ENCODE data around the gene BTBD16.

The BTBD16 gene

GRCh38 chr10:122271076-122271475 lies at the start of gene BTBD16:
Gene BTBD16 (plus strand): TSS chr10:122271296. CDS start chr10:122275082, 3,786 bp downstream.
- DNase-seq (ENCODE audit: low read depth in 3 of 3), result no peak

GRCh38 chr10:122221958-122222357 lies 49.1 kb upstream of the BTBD16 start:
- DNase-seq (ENCODE audit: low read depth in 3 of 3), result no peak

DNA sequence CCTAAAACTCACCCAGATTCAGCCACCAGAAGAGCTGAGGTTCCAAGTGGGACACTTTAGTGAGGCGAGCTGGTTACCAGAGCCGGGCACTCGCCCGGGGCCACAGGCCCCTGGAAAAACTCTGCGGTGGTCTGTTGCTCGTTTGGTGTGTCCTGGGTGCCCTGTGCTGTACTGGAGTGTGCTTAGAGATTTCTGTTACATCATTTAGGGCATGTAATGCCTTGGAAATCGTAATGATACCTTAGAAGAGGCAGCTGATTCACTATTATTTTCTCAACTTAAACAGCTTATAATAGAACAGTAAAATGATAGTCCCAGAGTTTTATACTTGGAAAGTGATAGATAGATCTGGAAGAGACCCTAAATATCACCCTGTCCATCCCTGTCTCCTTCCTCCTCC lies 48.5 kb upstream of the BTBD16 start:
- DNase-seq (ENCODE audit: low read depth in 3 of 3), result no peak

DNA sequence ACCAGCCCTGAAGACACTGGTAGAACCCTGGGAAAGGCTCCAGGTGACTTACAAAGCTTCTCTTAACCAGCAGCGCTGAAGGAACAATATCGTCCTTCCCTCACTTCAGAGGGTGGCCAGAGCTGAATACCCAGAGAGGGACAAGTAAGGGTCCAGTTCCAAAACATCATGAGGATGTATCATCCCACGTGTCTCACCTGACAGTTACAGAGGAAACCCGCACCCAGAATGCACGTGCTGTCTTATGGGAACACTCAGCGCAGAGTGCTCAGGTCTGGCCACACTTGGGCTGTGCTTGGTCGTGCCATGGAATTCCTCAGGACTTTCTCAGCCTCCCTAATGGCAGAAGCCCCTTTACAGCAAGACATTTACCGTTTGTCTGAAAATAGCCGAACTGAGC lies 46.9 kb upstream of the BTBD16 start:
- no peak for DNase-seq (ENCODE audit: low read depth in 3 of 3)

GRCh38 chr10:122225330-122225729 lies 45.8 kb upstream of the BTBD16 start:
- no peak for DNase-seq (ENCODE audit: low read depth in 3 of 3)

- DNase-seq (ENCODE audit: low read depth in 3 of 3), result no peak
Observed at GRCh38 chr10:122227754-122228153, 43.3 kb upstream of the BTBD16 start.

- DNase-seq (ENCODE audit: low read depth in 3 of 3), result no peak
Observed at GRCh38 chr10:122229666-122230065, 41.4 kb upstream of the BTBD16 start.

GRCh38 chr10:122230222-122230621 lies 40.9 kb upstream of the BTBD16 start:
- no peak for DNase-seq (ENCODE audit: low read depth in 3 of 3)

DNA sequence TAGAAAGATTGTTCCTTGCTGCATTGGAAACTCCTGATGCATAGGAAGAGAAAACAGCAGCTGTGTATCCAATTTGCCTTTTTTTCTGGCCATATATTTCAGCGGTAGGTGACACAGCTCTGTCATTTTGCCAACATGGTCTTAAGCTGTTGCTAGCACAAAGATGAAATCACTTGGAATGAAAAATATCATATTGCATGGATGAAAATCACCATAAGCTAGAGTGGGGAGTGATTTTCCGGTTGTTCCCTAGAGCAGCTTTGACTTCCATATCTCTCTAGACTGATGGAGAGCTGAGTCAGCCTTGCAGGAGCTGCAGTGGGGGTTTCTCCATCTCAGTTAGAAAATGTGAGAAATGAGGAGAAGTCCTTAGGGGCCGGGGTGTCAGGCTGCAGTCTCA lies 38.3 kb upstream of the BTBD16 start:
- DNase-seq (ENCODE audit: low read depth in 3 of 3), result no peak

DNA sequence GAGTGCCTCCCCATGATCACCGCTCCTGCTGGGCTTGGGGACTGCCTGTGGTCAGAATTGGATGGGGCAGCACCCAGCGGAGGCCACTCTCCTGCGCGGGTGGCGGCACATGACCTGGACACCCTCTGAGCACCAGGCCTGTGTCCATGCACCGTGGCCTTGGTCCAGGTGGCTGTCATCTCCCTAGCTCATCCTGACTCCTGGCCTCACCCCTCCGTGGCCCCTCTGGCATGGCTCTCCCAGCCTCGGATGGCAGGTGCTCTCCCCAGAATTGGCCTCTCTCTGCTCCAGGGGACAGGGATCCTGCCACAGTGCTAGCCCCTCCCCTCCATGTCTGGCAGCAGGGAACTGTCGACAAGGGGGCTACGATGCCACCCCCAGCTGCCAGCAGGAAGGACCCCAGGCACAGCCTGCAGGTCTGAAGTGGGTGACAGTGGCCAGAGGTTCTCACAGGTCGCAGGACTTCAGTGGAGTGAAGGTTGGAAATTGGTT lies 37.2 kb upstream of the BTBD16 start:
- DNase-seq (ENCODE audit: low read depth in 3 of 3), result no peak

DNA sequence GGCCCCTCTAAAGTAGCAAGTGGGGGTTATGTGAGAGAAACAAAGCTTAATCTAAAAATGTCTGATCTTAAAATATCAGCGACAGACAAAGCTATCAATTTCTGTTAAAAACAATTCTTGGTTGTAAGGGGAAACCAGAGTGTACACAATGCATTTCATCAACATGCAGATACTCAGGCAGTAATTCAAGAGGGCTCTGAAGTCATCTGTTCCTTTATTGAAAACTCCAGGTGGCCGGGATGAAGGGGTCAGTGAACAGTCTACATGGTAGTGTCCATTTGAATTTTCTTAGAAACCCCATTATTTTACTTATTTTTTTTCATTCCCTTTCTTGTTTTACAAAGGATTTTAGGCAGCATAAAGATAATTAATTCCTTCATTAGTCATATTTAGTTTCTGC lies 36.7 kb upstream of the BTBD16 start:
- DNase-seq (ENCODE audit: low read depth in 3 of 3), result no peak

DNA sequence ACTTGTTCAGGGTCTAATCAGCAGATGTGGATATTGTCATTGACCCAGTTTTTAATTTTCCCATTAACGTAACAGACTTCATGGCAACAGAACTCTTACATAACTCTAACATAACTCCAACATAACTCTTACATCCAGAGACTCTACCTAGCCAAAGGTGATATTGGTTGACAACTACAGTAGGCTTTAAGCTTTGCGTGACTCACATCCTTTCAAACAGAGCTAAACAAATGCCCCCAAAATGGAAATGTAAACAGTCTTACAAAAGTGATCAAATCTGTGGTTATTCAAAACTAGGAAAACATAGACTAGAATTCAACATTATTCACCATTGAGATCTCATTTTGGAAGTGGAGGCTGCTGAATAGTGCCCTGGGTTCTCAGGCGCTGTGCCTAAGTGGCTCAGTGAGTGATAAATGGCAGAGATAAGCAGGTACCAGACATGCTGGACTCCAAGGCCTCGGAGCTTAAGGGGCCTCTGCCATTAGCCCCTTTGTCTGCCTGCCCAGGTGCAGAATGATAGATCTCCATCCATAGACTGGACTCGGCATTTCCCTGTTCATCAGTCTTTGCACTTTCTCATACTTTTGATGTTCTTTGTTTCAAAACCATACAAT lies 34.3 kb upstream of the BTBD16 start:
- DNase-seq (ENCODE audit: low read depth in 3 of 3), result no peak

- DNase-seq (ENCODE audit: low read depth in 3 of 3), result no peak
Observed at GRCh38 chr10:122237331-122237990, 33.6 kb upstream of the BTBD16 start.

- DNase-seq (ENCODE audit: low read depth in 3 of 3), result no peak
Observed at GRCh38 chr10:122239578-122240257, 31.4 kb upstream of the BTBD16 start.

DNA sequence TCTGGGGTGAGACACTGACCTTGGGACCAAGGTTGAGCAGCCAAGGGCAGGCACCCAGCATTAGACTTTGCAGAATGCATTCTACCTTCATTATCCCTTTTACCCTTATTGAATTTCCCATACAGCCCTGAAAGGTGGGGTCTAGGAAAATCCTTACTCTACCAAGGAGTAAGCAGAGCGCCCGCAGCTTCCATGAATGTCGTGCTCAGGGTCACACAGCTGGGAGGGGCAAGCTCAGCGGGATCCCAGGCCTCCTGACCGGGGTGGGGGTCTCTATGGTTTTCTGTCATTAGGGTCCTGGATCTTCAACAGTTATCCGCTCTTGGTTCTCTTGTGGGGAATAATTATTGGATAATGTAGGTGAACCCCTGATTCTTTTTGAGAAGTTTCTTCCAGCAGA lies 30.7 kb upstream of the BTBD16 start:
- DNase-seq (ENCODE audit: low read depth in 3 of 3), result no peak

GRCh38 chr10:122241836-122242235 lies 29.3 kb upstream of the BTBD16 start:
- DNase-seq (ENCODE audit: low read depth in 3 of 3), result no peak

GRCh38 chr10:122243550-122243949 lies 27.5 kb upstream of the BTBD16 start:
- no peak for DNase-seq (ENCODE audit: low read depth in 3 of 3)

- no peak for DNase-seq (ENCODE audit: low read depth in 3 of 3)
Observed at GRCh38 chr10:122244001-122244975, 26.8 kb upstream of the BTBD16 start.

- no peak for DNase-seq (ENCODE audit: low read depth in 3 of 3)
Observed at GRCh38 chr10:122245136-122245535, 26.0 kb upstream of the BTBD16 start.

DNA sequence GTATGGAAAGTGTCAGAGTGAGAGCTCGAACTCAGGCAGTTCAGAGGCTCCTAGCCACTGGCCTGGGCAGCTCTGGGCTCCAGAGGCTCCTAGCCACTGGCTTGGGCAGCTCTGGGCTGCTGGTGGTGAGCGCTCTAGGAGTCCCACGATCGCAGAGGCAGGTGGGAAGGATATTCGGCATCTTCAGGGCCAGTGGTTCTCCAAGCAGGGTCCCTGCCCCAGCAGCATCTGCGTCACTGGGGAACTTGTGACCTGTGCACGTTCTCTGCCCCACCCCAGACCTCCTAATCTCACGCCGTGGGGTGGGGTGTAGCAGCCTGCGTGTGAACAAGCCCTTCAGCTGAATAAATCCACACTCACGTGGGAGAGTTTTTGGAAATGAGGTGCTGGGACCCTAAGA lies 25.2 kb upstream of the BTBD16 start:
- no peak for DNase-seq (ENCODE audit: low read depth in 3 of 3)

DNA sequence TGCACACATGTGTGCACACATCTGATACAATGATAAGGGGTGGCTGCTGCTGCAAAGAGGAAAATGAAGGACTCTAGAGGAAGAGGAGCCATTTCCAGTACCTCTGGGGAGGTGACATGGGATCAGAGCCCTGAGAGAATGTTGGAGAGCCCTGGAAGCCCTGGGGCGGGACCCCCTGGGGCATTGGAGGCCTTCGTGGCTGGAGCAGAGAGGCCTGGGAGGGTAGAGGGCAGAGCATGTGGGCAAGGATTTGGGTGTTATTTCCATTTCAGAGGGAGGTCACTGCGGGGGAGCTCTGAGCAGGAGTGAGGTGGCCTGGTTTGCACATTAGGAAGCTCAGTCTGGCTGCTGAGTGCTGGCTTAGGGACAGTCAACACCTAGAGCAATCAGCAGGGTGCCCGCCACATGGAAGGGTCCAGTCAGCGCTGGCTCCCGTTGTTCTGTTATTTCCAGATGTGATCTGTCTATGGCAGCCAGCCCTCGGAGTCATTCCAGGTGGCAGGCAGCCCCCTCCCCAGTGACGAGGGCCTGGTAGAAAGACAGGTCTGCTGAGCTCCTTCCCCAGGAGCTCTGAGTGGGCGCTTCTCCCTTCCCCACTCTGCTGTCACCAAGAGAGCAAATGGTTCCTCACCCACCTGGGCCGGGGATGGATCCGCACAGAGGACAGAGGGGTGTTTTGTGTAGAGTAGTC lies 24.1 kb upstream of the BTBD16 start:
- no peak for DNase-seq (ENCODE audit: low read depth in 3 of 3)
